ENCODE measurements around the gene MTUS2.

Gene MTUS2

DNA sequence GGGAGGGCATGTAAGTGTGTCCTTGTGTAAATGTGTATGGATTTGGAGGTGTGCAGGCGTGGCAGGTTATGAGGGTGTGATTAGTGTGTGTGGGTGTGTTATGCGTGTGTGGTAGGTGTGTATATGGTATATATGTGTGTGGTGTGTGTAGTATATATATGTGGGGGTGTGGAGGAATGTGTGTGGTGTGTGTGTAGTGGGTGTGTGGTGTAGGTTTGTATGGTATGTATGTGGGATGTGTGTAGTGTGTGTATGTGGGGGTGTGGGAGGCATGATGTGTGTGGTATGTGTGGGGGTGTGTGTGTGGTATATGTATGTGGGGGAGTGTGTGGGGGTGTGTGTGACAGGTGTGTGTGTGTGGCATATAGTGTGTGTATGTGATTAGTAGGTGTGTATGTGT lies 671.1 kb downstream of the MTUS2 start:
- DNase-seq = no peak
- TF ChIP-seq, protein P1, sequence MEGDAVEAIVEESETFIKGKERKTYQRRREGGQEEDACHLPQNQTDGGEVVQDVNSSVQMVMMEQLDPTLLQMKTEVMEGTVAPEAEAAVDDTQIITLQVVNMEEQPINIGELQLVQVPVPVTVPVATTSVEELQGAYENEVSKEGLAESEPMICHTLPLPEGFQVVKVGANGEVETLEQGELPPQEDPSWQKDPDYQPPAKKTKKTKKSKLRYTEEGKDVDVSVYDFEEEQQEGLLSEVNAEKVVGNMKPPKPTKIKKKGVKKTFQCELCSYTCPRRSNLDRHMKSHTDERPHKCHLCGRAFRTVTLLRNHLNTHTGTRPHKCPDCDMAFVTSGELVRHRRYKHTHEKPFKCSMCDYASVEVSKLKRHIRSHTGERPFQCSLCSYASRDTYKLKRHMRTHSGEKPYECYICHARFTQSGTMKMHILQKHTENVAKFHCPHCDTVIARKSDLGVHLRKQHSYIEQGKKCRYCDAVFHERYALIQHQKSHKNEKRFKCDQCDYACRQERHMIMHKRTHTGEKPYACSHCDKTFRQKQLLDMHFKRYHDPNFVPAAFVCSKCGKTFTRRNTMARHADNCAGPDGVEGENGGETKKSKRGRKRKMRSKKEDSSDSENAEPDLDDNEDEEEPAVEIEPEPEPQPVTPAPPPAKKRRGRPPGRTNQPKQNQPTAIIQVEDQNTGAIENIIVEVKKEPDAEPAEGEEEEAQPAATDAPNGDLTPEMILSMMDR (IDR thresholded peaks at IDR 0.05) = no peak
- no peaks in the 10 kb centered on the region for H3K36me3 Mint-ChIP-seq (ENCODE audit: low read depth)
- H3K4me1 Mint-ChIP-seq = peaks cover 11% of the 10 kb centered on the region
- H3K27me3 Mint-ChIP-seq (ENCODE audit: low read depth, poor library complexity) = no peaks in the 10 kb centered on the region
- H3K9me3 Mint-ChIP-seq = no peaks in the 10 kb centered on the region
- no peak overlapping the region for H3K27ac Mint-ChIP-seq
- no peak overlapping the region for H3K4me3 Mint-ChIP-seq

DNA sequence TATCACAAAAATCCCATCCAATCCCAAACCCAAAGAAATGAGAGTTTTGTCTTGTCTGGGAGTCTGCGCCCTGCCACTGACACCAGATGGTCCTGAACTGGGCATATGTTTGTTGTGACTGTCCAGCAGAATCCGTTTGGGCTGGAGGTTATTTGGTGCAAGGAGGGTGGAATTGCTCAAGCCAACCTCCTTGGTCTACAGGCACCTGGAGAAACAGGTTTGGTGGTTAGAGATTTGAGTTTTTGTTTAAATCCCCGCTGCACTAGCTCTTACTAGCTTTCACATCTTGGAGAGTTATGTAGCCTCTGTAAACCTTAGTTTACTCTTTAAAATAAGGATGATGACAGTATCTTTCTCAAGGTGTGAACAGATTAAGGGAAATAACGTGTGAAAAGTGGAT lies 673.7 kb downstream of the MTUS2 start:
- H3K27ac Mint-ChIP-seq = no peak overlapping the region
- TF ChIP-seq, protein P1 (IDR thresholded peaks at IDR 0.05) = no peak
- H3K4me3 Mint-ChIP-seq = no peak overlapping the region

DNA sequence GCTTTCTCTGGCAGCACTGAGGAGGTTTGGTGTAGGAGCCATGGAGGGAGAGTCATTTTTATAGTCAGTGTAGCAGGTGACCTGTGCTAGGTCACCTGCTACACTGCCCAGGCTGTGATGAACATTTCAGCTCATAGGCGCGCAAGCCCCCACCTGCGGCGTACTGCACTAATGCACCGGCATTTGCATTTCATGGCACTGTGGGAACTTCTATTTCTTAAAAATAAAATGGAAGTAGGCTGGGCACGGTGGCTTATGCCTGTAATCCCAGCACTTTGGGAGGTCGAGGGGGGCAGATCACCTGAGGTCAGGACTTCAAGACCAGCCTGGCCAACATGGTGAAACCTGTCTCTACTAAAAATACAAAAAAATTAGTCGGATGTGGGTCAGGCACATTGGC lies 674.4 kb downstream of the MTUS2 start:
- Mint-ChIP-seq H3K27ac (no peak overlapping the region), H3K36me3 (ENCODE audit: low read depth) (no peaks in the 10 kb centered on the region), H3K4me1 (peaks cover 24% of the 10 kb centered on the region), H3K9me3 (no peaks in the 10 kb centered on the region), H3K27me3 (ENCODE audit: low read depth, poor library complexity) (no peaks in the 10 kb centered on the region), H3K4me3 (no peak overlapping the region)
- TF ChIP-seq, protein P1 (IDR thresholded peaks at IDR 0.05) = no peak
- DNase-seq = no peak

More for the DNA sequence above, 673.7 kb downstream of the MTUS2 start:
- H3K27me3 Mint-ChIP-seq (ENCODE audit: low read depth, poor library complexity) = no peaks in the 10 kb centered on the region
- no peaks in the 10 kb centered on the region for H3K9me3 Mint-ChIP-seq
- no peak for DNase-seq
- H3K4me1 Mint-ChIP-seq = peaks cover 24% of the 10 kb centered on the region
- no peaks in the 10 kb centered on the region for H3K36me3 Mint-ChIP-seq (ENCODE audit: low read depth)

DNA sequence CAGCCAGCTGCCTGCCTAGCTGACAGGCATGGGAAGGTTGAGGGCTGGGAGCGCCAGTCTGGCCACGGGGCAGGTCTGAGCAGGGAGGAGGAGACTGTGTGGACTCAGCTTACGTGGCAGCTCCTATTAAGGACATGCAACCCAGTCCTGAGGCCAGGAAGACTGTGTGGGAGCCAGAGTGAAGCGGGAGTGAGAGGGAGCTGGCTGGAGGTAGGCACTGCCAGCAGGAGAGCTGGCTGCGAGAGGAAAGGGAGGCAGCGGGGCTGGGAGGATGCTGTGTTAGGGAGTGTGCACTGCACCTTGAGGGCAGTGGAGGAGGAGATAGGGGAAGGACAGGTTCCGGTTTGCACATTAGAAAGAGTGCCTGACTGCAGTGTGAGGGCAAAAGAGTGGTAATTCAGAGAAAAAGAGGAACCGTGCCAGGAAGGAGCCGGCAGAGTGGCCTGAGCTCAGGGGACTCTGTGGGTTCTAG lies 676.1 kb downstream of the MTUS2 start:
- Mint-ChIP-seq H3K27ac (no peak overlapping the region), H3K4me1 (peaks cover 24% of the 10 kb centered on the region), H3K4me3 (no peak overlapping the region), H3K9me3 (no peaks in the 10 kb centered on the region), H3K36me3 (ENCODE audit: low read depth) (no peaks in the 10 kb centered on the region), H3K27me3 (ENCODE audit: low read depth, poor library complexity) (no peaks in the 10 kb centered on the region)
- DNase-seq = no peak
- TF ChIP-seq, protein P1 (IDR thresholded peaks at IDR 0.05) = no peak

DNA sequence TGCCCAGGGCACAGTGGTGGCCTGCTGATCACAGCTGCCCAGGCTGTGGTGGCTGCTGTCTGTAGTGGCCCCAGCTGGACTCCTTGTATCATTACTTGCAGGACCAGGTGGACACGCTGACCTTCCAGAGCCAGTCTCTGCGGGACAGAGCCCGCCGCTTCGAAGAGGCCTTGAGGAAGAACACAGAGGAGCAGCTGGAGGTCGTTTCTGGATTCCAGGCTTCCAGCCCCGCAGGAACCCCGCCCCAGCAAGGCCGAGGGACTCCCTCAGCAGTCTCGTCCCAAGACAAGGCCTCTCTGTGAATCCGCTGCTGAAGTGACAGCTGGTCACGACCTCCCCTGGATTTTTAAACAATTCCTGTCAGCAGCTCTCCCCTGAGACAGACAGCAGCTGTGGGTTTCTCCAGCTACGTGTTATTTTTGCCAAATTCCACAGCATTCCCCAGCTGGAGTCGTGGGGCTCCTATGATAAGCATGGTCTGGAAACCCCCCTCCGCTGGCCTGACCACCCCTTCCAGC lies 677.1 kb downstream of the MTUS2 start:
- TF ChIP-seq, protein P1 (IDR thresholded peaks at IDR 0.05) = no peak
- no peaks in the 10 kb centered on the region for H3K27me3 Mint-ChIP-seq (ENCODE audit: low read depth, poor library complexity)
- no peaks in the 10 kb centered on the region for H3K36me3 Mint-ChIP-seq (ENCODE audit: low read depth)
- H3K4me3 Mint-ChIP-seq = no peak overlapping the region
- H3K4me1 Mint-ChIP-seq = peaks cover 24% of the 10 kb centered on the region
- H3K27ac Mint-ChIP-seq = peak overlapping the region; percentile 57
- H3K9me3 Mint-ChIP-seq = no peaks in the 10 kb centered on the region
- DNase-seq = peak; percentile 43

DNA sequence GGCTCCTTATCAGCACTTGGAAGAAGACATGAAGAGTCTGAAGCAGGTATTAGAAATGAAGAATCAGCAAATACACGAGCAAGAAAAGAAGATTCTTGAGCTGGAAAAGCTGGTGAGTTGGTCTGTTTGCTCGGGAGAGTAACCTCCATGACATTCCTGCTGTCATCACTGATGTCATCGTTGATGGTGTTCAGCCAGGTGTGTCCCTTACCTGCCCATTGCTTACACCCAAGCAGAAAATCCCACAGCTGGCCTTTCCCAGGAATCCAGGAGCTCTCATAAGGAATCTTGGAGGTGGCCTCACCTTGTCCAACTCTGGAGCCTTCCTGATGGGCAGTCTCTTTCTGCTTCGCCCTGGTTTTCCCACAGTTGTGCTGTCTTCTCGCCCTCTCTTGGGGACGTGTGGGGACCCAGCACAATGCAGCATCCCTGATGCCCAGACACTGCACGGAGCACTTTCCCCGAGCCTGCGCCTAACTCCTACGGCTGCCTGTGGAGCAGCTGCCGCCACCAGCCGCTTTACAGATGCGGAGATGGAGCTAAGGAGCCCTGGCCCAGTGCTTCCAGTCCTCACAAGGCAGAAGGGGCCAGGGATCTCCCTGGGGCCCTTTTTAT lies 678.4 kb downstream of the MTUS2 start:
- Mint-ChIP-seq H3K27me3 (ENCODE audit: low read depth, poor library complexity) (peaks cover 2% of the 10 kb centered on the region), H3K9me3 (no peaks in the 10 kb centered on the region), H3K36me3 (ENCODE audit: low read depth) (no peaks in the 10 kb centered on the region), H3K4me3 (no peak overlapping the region), H3K27ac (no peak overlapping the region), H3K4me1 (peaks cover 30% of the 10 kb centered on the region)
- no peak for DNase-seq
- TF ChIP-seq, protein P1 (IDR thresholded peaks at IDR 0.05) = no peak
